ENCODE data around the gene DUSP8. TPM values are rescaled to one million over a fixed set of nuclear protein-coding genes. Genes with fewer than 3 reads are reported as not detected.
"Not testable (repeated sequence)": the region's sequence is repeated elsewhere in the genome, so short reads cannot be mapped to it uniquely, and the experiment has no call there.

DUSP8 gene
- total RNA-seq, 4 donors from 2014 or later: 13.3 to 31.8 (median 19.8) TPM

- no peak for DNase-seq
- in situ Hi-C loops (cut with MboI; ENCODE audit: low pct_ligation_motif_present in 1 of 4, low pct_unique_long_range_greater_than_20kb in 1 of 4, low sequenced_read_pairs in 3 of 4) (no loop called here), intact Hi-C loops (cut with DNase I; ENCODE audit: low total_unique reads) (no loop called here)
- no peak overlapping the region for H3K4me3 ChIP-seq
- no peaks in the 10 kb centered on the region for H3K9me3 ChIP-seq
- H3K27me3 ChIP-seq: peaks cover 33% of the 10 kb centered on the region
- no peak for TF ChIP-seq POLR2A (IDR thresholded peaks at IDR 0.05)
- TF ChIP-seq EP300 (IDR thresholded peaks at IDR 0.05; ENCODE audit: low read depth): no peak
- no peak for TF ChIP-seq CTCF (IDR thresholded peaks at IDR 0.05)
- WGBS, 2 donors (ENCODE audit: low coverage in 1 of 2): 92% methylated on average over 6 of the region's 7 CpGs; no CpG with 5 or more reads in 1 of the 2 donors
- H3K27ac ChIP-seq: no peak overlapping the region
- no peaks in the 10 kb centered on the region for H3K4me1 ChIP-seq
- no peaks in the 10 kb centered on the region for H3K36me3 ChIP-seq
Measured at GRCh38 chr11:1604711-1605110, 32.6 kb upstream of the DUSP8 start.

GRCh38 chr11:1604181-1604580 is 32.1 kb upstream of the DUSP8 start:
- H3K9me3 ChIP-seq: no peaks in the 10 kb centered on the region
- no peaks in the 10 kb centered on the region for H3K4me1 ChIP-seq
- H3K36me3 ChIP-seq: no peaks in the 10 kb centered on the region
- in situ Hi-C loops (cut with MboI; ENCODE audit: low pct_ligation_motif_present in 1 of 4, low pct_unique_long_range_greater_than_20kb in 1 of 4, low sequenced_read_pairs in 3 of 4) (no loop called here), intact Hi-C loops (cut with DNase I; ENCODE audit: low total_unique reads) (no loop called here)
- peaks cover 32% of the 10 kb centered on the region for H3K27me3 ChIP-seq
- H3K4me3 ChIP-seq: no peak overlapping the region
- no peak overlapping the region for H3K27ac ChIP-seq
- no peak for TF ChIP-seq POLR2A (IDR thresholded peaks at IDR 0.05)
- TF ChIP-seq CTCF (IDR thresholded peaks at IDR 0.05): no peak
- TF ChIP-seq EP300 (IDR thresholded peaks at IDR 0.05; ENCODE audit: low read depth): no peak
- no peak for TF ChIP-seq POLR2AphosphoS5 (IDR thresholded peaks at IDR 0.05)
- 92% methylated on average over 7 of the region's 11 CpGs; no CpG with 5 or more reads in 1 of the 2 donors for WGBS, 2 donors (ENCODE audit: low coverage in 1 of 2)
- no peak for DNase-seq

- no peak for TF ChIP-seq POLR2AphosphoS5 (IDR thresholded peaks at IDR 0.05)
- no peak for TF ChIP-seq EP300 (IDR thresholded peaks at IDR 0.05; ENCODE audit: low read depth)
- no peak for TF ChIP-seq CTCF (IDR thresholded peaks at IDR 0.05)
- no peak for TF ChIP-seq POLR2A (IDR thresholded peaks at IDR 0.05)
- Histone ChIP-seq H3K36me3 (no peaks in the 10 kb centered on the region), H3K27me3 (peaks cover 27% of the 10 kb centered on the region), H3K4me1 (no peaks in the 10 kb centered on the region), H3K4me3 (no peak overlapping the region), H3K27ac (no peak overlapping the region), H3K9me3 (no peaks in the 10 kb centered on the region)
- intact Hi-C loops (cut with DNase I; ENCODE audit: low total_unique reads) (no loop called here), in situ Hi-C loops (cut with MboI; ENCODE audit: low pct_ligation_motif_present in 1 of 4, low pct_unique_long_range_greater_than_20kb in 1 of 4, low sequenced_read_pairs in 3 of 4) (no loop called here)
- no peak for DNase-seq
- 74 to 83% methylated on average over 1 of the region's 1 CpG for WGBS, 2 donors (ENCODE audit: low coverage in 1 of 2)
Measured at GRCh38 chr11:1603629-1604028, 31.6 kb upstream of the DUSP8 start.

- in situ Hi-C loops (cut with MboI; ENCODE audit: low pct_ligation_motif_present in 1 of 4, low pct_unique_long_range_greater_than_20kb in 1 of 4, low sequenced_read_pairs in 3 of 4); H3K4me1 ChIP-seq; H3K9me3 ChIP-seq; intact Hi-C loops (cut with DNase I; ENCODE audit: low total_unique reads); DNase-seq; H3K4me3 ChIP-seq; H3K27ac ChIP-seq; H3K36me3 ChIP-seq: not testable (repeated sequence)
- WGBS, 2 donors (ENCODE audit: low coverage in 1 of 2): 35 to 39% methylated on average over 2 to 3 of the region's 3 CpGs
- H3K27me3 ChIP-seq: peaks cover 35% of the 10 kb centered on the region
Measured at GRCh38 chr11:1601663-1602062, 29.6 kb upstream of the DUSP8 start.

- Histone ChIP-seq H3K27ac (no peak overlapping the region), H3K4me1 (peaks cover 7 to 13% (median 9%) of the 10 kb centered on the region in 4 donors), H3K36me3 (no peaks in the 10 kb centered on the region), H3K9me3 (no peaks in the 10 kb centered on the region), H3K4me3 (no peak overlapping the region), H3K27me3 (peaks cover 36% of the 10 kb centered on the region)
- WGBS, 2 donors (ENCODE audit: low coverage in 1 of 2): 74 to 75% methylated on average over 4 to 5 of the region's 5 CpGs
- DNase-seq: no peak
- intact Hi-C loops (cut with DNase I; ENCODE audit: low total_unique reads): no loop called here
- in situ Hi-C loops (cut with MboI; ENCODE audit: low pct_ligation_motif_present in 1 of 4, low pct_unique_long_range_greater_than_20kb in 1 of 4, low sequenced_read_pairs in 3 of 4): no loop called here
- no peak for TF ChIP-seq EP300 (IDR thresholded peaks at IDR 0.05; ENCODE audit: low read depth)
- TF ChIP-seq POLR2AphosphoS5 (IDR thresholded peaks at IDR 0.05): no peak
- no peak for TF ChIP-seq POLR2A (IDR thresholded peaks at IDR 0.05)
- no peak for TF ChIP-seq CTCF (IDR thresholded peaks at IDR 0.05)
Measured at GRCh38 chr11:1600626-1601025, 28.6 kb upstream of the DUSP8 start.
